NCI-H526 (cell line): ENCODE results near the gene RNF145.
"Not testable (repeated sequence)": the region's sequence is repeated elsewhere in the genome, so short reads cannot be mapped to it uniquely, and the experiment has no call there.

Experiments used
- DNase-seq, 2 experiments: peaks; one replicate each; lab custom pipeline; 2025; lab: John Stamatoyannopoulos, UW

RNF145 gene

DNA sequence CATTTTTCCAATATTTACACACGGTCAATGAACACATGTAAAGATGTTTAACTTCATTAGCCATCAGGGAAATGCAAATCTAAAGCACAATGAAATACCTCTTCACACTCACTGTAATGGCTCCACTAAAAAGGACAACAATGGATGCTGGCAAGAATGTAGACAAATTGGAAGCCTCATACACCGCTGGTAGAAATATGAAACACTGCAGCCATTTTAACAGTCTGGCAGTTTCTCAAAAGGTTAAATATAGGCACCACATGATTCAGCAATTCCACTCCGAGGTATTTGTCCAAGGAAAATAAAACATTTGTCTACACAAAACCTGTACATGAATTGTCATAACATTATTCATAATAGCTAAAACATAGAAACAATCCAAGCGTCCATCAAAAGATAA is 20.0 kb downstream of the RNF145 start:
- DNase-seq, result peak; percentile 16 to 17

DNA sequence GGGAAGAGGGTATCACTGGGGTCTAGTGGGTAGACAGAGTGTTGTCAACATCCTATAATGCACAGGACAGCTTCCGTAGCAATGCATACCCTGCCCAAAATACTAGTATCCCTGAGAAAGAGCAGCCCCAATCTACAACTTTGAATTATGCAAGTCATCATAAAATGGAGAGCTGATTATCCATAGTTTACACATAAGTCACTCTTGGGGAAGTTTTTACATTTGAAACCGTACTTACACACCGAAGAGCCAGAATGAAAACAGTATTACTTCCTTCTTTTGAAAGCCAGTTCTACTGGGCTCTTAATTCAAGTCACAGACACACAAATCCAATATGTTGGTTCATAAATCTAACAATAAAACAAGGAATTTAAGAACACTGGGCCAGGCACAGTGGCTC is 21.6 kb downstream of the RNF145 start:
- no peak for DNase-seq

DNA sequence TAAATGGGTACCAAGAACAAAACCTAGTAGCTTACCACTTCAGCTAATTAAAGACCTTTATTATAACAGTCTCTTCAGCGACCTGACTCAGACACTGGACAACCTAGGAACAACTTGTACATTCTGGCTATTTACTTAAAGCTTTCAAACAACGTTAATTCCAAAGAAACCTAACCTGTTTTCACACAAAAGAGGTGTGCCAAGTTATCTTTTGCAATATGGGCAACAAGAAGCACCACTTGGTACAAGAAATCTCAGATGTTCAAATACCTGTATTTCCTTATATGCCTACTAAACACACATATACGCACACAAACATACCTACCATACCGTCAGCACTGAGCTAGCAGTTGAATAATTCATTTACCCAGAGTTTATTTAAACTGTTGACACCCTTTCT is 23.0 kb downstream of the RNF145 start:
- DNase-seq, result no peak

DNA sequence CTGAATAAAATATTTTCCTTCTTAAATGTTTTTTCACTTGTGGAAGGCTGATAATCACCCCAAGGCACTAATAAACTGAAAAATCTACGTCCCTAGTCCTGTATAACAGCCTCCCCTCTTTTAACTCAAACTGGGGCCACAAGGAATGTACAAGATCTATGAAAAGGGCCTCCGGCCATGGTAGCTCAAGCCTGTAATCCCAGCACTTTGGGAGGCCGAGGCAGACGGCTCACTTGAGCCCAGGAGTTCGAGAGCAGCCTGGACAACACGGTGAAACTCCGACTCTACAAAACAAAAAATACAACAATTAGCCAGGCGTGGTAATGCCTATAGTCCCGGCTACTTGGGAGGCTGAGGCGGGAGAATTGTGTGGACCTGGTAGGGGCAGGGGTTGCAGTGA is 23.6 kb downstream of the RNF145 start:
- no peak for DNase-seq

DNA sequence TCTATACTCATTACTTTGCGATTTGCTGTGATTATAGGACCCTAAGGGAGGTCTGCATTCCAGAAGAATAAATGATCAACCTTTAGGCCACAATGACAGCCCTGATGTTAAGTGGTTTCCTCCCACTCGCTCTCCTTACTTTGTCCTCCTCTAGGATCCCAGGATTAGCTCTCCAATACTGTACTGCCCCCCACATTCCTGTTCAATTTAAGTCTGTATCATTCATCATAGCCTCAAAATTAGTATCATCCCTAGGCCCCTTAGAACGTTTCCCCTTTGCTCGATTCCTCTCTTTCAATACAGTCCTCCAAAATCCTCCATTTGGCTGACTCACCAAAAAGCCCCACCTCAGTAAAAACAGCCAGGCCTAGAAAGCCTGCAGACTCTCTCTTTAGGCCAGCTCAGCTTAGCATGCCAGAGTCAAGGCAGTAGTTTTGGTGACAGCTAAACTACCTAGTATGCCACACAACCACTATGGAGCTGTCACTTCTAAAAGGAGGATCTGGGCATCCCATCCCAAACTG is 24.4 kb downstream of the RNF145 start:
- DNase-seq, result no peak

DNA sequence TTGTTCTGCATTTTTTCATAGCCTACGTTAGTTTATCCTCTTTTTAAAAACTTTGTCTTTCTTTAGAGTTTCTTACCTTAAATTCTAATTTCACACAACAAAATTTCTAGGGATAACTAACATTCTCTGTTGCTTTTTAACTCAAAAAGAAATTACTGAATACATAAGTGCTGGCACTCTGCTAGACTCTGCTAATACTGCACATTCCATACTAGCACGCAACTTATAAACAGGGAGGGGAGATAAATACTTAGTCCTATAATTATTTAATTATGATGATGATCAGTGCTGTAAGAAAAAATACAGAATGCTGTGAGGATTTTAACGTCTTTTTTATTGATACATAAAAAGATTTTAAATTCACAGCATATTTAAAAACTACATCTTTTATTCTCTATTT is 25.1 kb downstream of the RNF145 start:
- DNase-seq, result no peak

DNA sequence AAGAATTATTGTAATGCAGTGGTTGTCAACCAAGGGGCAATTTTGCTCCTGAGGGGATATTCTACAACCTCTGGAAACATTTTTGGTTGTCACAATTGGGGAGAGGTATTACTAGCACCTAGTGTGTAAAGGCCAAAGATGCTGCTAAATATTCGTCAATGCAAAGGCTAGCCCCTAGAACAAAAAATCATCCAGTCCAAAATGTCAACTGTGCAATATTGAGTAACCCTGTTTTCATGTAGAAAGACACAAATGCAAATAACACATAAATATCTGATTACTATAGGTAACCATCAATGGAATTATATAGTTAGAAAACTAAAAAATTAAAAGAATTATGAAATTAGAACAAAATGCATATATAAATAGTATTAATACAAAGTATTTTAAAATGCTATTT is 26.1 kb downstream of the RNF145 start:
- DNase-seq, result no peak

DNA sequence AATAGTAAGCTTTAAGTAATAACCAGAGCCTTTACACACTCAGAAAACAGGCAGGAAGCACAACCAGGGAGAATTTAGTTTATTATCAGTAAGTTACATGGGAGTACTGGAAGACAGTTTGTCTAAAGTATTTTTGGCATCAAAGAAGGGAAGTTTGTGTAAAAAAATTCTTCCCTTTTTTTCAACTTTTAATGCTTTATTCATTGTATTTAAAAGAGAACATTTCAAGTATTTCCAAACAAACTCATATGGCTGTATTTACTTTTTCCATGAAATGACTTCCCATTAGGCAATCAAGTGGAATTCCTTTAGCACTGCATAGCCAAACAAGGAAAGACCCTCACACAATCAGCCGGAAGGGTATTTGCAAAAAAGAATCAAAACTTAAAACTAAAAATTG is 26.7 kb downstream of the RNF145 start:
- DNase-seq, result no peak

DNA sequence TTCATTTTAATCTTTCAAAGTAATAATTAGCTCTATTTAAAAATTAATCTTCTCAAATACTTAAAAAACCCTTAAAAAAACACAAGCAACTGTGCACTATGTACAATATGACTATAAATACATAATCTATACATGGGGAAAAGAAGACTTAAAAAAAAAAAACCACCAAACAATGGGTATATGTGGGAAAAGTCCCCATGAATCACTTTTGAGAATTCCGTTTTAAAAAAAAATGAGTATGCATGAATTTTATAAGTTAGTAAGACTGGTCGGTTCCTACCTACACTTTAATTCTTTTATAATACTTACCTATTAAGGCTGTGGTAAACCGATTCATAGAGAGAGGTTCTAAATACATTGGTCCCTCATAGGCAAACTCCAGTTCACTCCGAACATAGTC is 27.7 kb downstream of the RNF145 start:
- no peak for DNase-seq

DNA sequence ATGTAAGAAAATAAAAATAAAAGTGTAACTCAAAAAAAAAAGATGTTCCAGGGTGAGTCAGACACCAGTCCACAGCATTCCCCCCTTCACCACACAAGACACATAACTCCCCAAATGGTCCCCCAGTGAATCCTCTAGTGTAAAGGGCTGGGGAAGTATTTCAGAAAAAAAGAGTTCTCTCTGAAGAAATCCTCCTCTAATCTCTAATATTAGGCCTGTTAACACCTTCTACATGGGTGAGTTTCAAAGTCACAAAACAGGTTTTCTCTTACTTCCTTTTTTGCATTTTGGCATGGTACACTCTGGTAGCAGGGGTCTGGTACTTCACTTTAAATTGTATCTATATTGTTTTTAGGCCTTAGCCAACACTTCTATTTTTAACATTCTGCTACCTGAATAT is 28.2 kb downstream of the RNF145 start:
- DNase-seq, result no peak

DNA sequence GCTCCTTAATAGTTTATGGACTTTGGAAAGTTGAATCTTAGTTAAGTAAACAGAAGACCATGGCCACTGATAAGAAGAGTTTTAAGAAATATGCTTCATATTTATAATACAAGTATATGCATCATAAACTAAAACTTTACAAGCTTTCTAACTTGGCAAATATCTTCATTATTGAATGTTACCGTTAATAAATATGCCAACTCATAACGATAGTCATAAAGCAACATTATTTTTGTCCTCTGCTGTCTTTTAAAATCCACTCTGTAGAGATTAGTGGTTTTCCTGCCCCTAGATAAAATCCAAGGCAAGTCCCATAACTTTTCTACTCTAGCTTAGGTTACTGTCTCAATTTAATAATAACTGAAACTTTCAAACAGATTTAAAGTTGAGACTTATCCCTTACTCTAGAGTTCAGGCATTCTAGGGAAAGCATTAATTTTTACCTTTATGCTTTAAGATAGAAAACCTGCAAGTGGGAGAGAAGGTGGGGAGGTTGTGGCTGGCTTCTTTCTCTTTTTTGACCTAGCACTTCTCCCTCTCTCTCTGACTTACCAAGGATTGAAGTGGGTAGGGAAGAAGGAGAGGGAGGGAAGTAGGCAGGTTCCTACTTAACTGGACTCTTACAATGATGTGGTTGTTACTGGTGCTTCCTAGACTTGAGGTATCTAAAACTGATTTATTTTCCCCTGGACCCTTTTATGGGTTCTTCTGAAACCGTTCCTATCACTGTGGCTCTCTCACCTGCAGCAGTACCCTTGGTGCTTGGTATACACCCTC is 29.6 kb downstream of the RNF145 start:
- no peak for DNase-seq

DNA sequence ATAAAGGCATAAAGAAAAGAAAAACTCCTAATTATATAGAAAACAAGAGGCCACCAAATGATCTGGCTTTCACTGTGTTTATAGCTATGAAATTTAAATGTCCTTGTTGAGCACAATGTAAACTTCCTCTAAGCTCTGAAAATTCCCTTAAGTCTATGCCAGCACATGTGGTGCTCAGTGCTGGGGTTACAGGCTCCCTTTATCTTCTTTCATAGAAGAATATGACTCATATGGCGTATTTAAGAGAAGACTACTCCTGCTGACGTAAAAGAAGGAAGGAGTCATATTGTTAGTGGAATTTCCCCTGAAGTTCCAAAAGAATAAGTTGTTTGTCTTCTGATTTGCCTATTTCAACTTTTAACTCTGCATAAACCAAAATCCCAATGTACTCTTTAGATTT is 30.4 kb downstream of the RNF145 start:
- DNase-seq, result no peak

DNA sequence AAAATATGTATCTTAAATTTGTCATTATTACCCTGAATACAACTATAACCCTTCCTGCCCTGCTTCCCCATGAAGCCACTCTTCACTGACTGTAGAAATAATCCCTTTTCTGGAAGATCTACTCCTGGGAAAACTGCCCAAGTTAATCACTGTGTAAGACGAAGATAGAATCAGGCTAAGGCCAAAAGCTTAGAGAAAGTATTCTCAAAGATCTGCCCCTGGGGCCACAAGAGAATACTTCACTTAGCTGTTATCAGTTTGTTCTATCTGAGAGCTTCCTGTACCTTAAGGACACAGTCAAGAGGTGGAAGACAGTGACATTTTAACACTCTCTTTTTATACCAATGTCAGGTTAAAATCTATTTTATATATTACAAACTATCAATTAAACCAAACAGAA is 33.8 kb downstream of the RNF145 start:
- DNase-seq, result no peak

DNA sequence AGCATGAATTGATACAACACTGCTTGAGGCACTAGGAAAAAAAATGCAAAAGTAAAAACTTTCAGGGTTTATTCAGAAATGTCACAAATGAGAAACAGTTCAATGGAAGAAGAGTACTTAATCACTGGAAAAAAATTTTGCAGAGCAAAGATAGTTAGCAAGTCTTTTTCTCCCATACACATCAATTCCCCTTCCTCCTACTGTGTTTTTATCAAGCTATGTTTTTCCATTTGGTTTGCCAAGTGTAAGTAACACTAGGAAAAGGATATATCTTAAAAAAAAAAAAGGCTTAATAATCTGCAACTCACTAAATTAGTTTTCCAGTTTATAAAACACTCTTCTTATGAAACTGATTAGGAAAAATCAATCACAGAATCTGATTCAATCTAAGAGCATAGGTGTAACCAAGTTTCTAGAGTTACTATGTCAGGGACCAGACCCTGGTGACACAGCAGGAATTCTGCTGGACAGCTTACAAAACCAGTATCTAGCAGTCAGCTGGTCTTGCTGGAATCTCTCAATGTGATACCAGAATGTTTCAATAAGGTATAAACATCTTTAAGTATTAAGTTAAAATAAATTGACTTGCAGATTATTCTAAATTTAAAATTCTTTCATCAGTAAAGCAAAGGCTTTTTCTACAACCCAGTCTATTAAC is 34.7 kb downstream of the RNF145 start:
- DNase-seq, result no peak

DNA sequence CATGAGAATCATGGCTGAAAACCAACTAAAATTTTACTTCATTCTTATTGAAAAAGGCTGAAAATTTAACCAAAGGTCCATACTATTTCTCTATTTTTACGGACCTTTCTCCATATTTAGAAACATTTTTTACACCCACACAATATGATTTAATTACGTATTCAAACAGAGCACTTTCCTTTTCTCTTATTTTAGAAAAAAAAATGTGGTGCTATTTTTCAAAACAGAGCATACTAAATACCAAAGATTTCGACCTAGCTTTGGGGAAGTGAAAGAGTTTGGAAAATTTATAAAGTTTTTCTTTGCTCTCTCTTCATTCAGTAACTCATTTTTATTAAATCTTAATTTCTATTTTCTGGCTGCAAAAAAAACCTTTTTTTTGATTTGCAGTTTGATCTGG is 38.1 kb downstream of the RNF145 start:
- no peak for DNase-seq

DNA sequence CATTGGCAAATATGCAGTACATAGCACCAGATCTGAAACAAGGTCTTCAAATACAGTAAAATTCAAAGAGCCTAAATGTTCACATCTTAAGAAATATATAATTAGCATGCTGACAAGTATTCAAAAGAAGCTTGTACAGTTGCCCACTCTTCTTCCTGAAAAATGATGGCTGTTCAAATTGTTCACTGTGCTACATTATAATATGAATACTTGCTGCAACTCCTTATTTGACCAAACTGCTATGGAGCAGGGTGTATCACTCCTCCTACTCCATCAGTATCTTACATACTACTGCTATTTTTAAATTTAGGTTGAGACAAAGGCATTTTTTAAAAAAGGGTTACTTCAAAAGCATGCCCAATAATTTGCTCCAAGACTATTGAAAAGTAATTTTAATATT is 39.3 kb downstream of the RNF145 start:
- DNase-seq, result no peak

DNA sequence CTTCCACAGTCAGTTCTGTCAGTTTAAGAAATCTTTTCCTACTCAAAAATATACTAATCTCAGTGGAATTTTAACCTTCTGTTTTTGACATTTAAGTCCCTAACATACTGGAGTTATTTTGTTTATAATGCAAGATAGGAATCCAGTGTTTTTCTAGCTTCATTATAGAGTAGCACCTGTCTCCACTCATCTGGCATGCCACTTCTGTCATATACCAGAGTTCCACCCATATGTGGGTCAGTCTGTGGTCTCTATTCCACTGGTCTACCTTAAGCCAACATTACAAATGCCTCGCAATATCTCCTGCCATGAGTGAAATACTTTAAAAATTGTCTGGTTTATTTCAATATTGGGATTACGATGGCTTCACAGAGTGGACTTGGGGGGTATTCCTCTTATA is 42.9 kb downstream of the RNF145 start:
- no peak for DNase-seq

DNA sequence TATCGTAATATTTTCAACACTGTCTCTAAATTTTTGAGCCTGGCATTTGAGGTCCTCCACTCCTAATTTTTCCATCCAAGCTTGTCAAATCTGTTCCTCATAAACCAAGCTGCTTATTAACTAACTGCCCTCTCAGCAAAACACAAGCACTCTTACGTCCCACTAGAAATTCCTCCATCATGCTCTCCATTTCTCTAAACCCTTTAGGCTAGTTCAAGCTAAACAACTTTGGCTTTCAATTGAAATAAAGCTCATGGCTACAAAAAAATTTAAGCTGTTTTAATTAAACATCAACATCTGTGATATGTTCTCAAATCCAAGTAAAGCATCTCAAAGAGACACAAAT is 45.7 kb downstream of the RNF145 start:
- no peak for DNase-seq

DNA sequence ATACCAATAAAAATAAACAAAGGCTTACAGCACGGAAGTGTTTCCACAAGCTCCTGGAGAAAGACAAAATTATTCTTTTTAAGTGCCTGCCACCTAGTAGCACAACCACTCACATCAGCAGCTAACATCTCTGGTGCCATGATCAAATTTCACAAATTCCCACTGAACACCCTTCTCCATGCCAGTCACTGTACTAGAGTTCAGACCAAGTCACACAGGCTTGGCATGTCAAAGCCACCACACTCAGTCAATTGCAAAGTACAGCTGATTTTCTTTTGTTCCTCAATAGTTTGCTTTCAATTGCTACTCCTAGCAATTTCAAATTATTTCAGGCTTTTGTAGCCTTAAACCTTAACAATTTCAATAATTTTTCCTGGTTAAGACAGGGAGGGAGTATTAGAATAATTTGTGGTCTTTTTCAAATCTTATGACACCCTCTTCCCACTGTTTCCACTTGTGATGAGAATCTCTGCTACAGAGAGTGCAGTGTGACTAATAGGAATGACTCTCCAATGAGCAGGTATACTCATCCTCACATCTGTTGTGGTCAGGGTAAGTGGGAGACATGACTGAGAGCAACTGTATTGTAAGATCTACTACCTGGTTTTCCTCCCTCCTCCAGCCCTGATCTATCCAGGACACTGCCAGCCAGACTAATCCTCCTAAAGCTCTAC is 46.2 kb downstream of the RNF145 start:
- DNase-seq, result no peak

DNA sequence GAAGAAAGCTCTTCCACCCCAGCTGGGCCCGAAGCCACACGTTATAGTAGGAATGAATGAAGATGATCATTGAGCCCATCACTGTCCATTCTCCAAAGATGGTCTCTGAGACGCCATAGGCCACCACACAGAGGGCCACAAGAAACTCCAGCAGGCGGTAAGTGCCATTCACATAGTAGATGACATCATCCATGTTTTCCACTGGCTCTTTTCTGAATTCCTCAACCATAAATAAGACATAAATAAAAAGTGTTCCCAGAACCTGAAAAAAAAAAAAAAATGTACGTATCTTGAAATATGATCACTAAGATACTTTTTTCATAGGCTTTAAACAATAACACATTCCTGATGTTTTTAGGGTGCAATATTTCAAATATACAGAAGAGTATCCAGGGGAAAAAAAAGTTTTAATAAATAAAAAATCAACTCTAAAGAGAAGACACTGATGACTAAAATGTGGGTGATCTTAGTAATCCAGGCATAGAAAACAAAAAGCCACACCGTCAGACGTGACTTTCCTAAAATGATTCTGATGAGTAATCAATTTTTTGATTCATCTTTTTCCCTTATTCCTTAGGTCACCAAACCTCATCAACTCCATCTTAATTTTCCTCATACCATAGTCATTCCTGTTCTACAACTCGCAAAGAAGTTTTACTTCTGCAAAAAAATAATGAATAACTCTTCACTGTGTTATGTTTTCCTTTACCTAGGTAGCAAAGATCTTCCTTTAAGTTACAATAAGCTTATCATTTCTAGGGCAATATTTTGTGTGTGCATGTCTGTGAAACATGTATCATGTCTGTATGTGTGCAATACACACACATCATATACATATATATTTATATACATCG is 47.8 kb downstream of the RNF145 start:
- no peak for DNase-seq

DNA sequence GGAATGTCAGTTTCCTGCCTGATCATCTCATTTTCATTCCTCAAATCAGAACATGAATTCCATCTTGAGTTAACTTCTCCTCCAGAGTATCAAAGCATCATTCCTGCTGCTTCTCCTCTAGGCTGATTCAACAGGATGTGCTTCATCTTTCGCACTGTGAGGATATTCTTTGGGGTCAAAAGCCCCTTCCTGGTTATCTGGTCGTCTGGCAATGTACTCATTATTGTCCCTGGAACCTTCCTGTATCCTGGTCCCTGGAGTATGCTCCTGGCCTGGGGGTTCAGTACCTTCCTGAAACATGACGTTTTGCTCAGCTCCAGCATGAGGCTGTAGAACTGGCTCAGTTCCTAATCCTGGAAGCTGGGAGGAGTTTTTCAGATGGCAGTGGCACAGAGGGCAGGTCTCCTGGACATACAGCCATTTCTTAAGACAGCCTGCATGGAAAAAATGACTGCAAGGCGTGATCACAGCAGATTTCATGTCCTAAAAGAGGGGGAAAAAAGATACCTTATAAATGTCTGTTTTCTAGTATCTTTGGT is 50.7 kb downstream of the RNF145 start:
- not testable (repeated sequence) for DNase-seq

DNA sequence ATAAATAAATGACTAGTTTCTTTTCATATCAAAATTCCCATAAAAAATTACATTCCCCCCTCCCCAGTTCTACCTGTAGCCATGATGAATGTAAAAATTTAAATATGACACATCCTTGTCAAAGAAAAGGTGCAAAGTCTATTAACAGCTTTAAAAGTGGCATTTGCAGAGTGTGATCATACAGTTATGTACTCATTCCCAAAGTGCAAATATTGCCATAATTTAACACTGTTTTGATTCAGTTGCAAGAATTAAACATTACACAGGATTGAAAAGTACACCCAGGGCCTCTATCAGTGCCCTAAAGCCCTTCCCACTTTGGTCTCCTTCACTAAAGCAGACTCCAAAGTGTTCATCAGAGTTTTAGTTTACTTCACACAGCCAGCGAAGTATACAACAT is 51.8 kb downstream of the RNF145 start:
- no peak for DNase-seq
